Measurements from ENCODE around the gene HOXB4. TPM values are rescaled to one million over a fixed set of nuclear protein-coding genes. Genes with fewer than 3 reads are reported as not detected.

The HOXB4 gene
- total RNA-seq, 1 donor from 2014 or later = not detected

DNA sequence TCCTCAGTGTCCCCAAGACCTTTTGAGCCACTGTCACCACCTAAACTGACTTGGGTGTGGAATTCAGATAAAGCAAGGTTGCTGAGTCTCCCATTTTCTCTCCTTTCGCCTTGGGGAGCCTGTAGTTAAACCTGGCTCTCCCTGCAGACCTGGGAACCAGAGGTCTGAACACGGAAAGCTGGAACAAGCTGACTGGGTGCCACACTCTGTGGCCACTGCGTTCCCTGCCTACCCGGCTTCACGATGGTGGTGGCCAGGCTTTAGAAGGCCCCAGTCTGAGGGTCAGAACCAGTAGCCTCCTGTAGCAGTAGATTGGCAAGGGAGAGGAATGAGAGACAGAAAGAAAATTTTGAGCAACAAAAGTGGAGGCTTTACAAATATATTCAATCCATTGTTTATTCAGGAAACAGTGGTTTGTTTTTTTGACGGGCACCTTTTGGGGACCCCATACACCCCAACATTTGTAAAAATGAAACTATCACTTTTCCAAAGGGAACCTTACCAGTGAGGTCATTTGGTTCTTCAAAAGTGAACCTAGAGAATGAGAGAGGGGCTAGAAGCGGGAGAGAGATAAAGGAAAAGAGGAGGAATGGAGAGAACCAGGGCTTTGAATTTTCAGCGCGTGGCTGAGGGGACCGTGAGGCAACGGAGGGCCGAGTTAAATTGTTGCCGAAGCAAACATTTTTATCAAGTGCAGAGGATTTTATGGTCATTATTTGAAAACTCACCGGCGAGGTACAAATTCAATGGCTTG lies 38.7 kb upstream of the HOXB4 start:
- H3K27ac Mint-ChIP-seq (ENCODE audit: unreplicated experiment) = no peak overlapping the region
- H3K27me3 Mint-ChIP-seq (ENCODE audit: low read depth) = peaks cover 85% of the 10 kb centered on the region
- H3K9me3 Mint-ChIP-seq (ENCODE audit: low read depth) = no peaks in the 10 kb centered on the region
- H3K4me1 Mint-ChIP-seq (ENCODE audit: low read depth) = peaks cover 16% of the 10 kb centered on the region
- peaks cover 4% of the 10 kb centered on the region for H3K36me3 Mint-ChIP-seq (ENCODE audit: low read depth)
- H3K4me3 Mint-ChIP-seq (ENCODE audit: unreplicated experiment) = no peak overlapping the region
- no peak for DNase-seq (ENCODE audit: low spot score)
- TF ChIP-seq, protein P1, sequence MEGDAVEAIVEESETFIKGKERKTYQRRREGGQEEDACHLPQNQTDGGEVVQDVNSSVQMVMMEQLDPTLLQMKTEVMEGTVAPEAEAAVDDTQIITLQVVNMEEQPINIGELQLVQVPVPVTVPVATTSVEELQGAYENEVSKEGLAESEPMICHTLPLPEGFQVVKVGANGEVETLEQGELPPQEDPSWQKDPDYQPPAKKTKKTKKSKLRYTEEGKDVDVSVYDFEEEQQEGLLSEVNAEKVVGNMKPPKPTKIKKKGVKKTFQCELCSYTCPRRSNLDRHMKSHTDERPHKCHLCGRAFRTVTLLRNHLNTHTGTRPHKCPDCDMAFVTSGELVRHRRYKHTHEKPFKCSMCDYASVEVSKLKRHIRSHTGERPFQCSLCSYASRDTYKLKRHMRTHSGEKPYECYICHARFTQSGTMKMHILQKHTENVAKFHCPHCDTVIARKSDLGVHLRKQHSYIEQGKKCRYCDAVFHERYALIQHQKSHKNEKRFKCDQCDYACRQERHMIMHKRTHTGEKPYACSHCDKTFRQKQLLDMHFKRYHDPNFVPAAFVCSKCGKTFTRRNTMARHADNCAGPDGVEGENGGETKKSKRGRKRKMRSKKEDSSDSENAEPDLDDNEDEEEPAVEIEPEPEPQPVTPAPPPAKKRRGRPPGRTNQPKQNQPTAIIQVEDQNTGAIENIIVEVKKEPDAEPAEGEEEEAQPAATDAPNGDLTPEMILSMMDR (IDR thresholded peaks at IDR 0.05) = no peak

DNA sequence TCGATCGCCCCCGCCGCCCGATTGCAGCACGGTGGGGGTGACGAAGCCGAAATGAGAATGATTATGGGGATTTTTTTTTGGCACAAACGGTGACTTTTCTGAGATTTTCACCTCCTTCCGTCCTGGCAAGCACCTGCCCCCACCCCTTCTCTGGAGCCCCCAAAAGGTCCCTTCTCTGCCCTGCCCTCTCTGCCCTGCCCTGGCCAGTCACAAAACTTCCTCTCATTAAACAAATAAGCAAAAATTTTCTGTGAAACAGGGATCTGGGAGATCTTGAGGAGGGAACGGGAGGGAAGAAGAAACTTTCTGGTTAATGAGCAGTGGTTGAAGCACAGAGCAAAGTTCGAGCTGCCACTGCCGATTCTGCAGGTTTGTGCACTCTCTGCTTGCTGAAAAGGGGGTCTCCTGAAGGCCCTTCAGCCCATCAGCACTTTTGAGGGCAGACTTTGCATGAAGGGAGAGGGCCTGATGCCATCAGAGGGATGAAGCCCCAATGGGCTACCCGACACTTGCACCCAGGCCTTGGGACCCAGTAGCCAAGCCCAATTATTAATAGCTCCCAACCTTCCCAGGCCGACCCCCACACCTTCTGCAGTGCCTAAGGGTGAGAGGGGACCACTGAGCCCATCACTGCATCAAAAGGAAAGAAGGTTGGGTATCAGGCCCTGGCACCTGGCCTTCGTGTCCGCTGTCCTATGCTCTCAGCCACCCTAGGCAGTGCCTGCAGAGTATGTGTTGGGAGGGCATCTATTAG lies 38.0 kb upstream of the HOXB4 start:
- H3K27me3 Mint-ChIP-seq (ENCODE audit: low read depth) = peaks cover 85% of the 10 kb centered on the region
- no peaks in the 10 kb centered on the region for H3K9me3 Mint-ChIP-seq (ENCODE audit: low read depth)
- no peak overlapping the region for H3K27ac Mint-ChIP-seq (ENCODE audit: unreplicated experiment)
- H3K4me1 Mint-ChIP-seq (ENCODE audit: low read depth) = peaks cover 16% of the 10 kb centered on the region
- TF ChIP-seq, protein P1 (IDR thresholded peaks at IDR 0.05) = no peak
- H3K36me3 Mint-ChIP-seq (ENCODE audit: low read depth) = peaks cover under 1% of the 10 kb centered on the region
- no peak for DNase-seq (ENCODE audit: low spot score)
- H3K4me3 Mint-ChIP-seq (ENCODE audit: unreplicated experiment) = no peak overlapping the region

DNA sequence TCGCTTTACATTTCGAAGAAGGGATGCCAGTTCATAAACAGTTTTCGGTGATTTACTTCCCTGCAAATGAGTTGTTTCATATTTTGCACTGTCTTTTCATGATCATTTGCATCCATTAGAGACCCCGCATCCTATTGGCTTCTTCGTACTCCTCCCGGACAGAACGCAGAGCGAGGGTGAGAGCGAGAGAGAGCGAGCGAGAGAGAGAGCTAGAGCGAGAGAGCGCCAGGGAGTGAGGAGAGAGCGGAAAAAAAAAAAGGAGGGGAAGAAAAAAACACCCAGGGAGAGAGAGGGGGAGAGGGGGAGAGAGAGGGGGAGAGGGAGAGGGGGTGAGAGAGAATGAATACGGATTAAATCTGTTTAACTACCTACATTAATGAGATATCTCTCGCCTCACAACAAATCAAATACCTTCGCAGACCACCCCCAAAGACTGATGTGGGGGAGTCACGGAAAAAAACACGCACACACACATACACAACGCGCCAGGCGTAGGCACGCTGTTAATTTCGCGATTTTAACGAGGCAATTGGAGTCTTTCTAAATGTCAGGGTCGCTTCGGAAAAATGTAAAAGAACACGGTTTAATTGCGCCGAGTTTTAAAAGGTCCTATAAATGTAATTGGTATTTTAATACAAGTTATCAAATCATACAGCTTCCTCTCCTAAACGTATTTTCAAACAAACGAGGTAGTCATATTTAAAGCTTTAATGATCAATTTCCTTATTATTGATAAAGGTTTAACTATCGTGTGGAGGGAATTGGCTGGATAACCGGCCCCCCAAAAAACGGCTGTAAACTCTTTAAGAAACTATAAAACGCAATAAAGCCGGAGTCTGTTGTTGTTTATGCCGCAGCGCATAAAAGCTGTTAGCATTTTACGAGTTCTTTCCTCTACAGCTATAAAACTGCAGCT lies 37.2 kb upstream of the HOXB4 start, which contains the start of gene HOXB8:
Gene HOXB8 (minus strand): TSS at position 246 of the 916 bp plus-strand sequence. CDS start 588 bp downstream, outside the sequence.
- Mint-ChIP-seq H3K36me3 (ENCODE audit: low read depth) (peaks cover 1% of the 10 kb centered on the region), H3K9me3 (ENCODE audit: low read depth) (no peaks in the 10 kb centered on the region), H3K4me1 (ENCODE audit: low read depth) (peaks cover 16% of the 10 kb centered on the region), H3K27ac (ENCODE audit: unreplicated experiment) (no peak within 1 kb of the TSS), H3K4me3 (ENCODE audit: unreplicated experiment) (no peak within 1 kb of the TSS), H3K27me3 (ENCODE audit: low read depth) (peaks cover 82% of the 10 kb centered on the region)
- TF ChIP-seq, protein P1 (IDR thresholded peaks at IDR 0.05) = no peak
- no peak for DNase-seq (ENCODE audit: low spot score)

DNA sequence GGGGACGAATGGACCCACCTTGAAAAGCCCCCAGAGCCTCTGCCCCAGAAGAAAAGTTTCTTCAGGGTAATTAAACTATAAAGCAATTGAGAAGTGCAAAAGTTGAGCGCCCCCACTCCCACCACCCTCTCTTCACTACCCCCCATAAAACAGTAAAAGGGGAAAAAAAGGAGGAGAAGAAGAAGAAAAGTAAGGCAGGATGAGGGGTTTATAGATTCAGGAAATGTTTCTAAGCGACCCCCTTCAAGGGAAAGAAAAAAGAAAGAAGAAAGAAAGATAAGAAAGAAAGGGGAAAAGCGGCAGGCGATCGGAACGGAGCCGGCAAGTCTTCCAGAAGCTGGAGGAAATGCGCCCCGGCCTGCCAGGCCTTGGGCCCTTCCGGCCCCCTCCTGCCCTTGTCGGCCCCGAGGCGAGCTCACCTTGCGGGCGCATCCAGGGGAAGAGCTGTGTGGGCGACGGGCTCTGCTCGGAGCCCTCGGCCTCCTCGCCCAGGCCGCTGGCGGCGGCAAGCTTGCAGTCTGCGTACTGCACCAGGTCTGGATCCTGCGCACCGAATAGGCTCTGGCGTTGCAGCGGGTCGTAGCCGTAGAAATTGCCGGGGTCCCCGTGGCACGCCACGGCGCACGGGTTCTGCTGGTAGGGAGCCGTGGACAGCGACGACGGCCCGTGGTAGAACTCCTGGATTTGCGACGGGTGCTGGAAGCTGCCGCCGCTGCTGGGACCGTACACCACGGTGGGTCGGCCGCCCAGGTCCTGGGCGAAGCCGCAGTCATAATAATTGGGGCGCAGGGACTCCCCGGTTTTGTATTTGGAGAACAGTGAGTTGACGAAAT lies 35.9 kb upstream of the HOXB4 start:
- no peak for DNase-seq (ENCODE audit: low spot score)
- TF ChIP-seq, protein P1 (IDR thresholded peaks at IDR 0.05) = no peak
- H3K4me1 Mint-ChIP-seq (ENCODE audit: low read depth) = peaks cover 16% of the 10 kb centered on the region
- H3K27ac Mint-ChIP-seq (ENCODE audit: unreplicated experiment) = no peak overlapping the region
- H3K27me3 Mint-ChIP-seq (ENCODE audit: low read depth) = peaks cover 82% of the 10 kb centered on the region
- no peak overlapping the region for H3K4me3 Mint-ChIP-seq (ENCODE audit: unreplicated experiment)
- peaks cover 1% of the 10 kb centered on the region for H3K36me3 Mint-ChIP-seq (ENCODE audit: low read depth)
- H3K9me3 Mint-ChIP-seq (ENCODE audit: low read depth) = no peaks in the 10 kb centered on the region

Measured in chondrocyte (in vitro differentiated cells).